Liver (tissue), 9 donors: ENCODE data around the gene NXPH4. TPM values are rescaled to one million over a fixed set of nuclear protein-coding genes. Genes with fewer than 3 reads are reported as not detected.
A peak's percentile ranks its signal among the peaks of the same experiment; 100 is the strongest.

Experiments used
- DNase-seq: peaks from one replicate; pipeline ENCODE4 v3.0.0-alpha.2; 2017; ENCODE audit warnings: low spot score
- H3K27ac ChIP-seq, 2 donors: one replicate each; pipeline ENCODE4 v1.7.0; 2013; ENCODE audit warnings: inconsistent platforms in 2 of 2, low read length in 2 of 2, control low read depth in 1 of 2, low read depth in 1 of 2, mild to moderate bottlenecking in 1 of 2
- H3K27me3 ChIP-seq, 4 donors: one replicate each; pipeline versions ENCODE4 v1.6.1 to v1.7.0; 2013; ENCODE audit warnings: low read length in 3 of 4, inconsistent platforms in 1 of 4, mild to moderate bottlenecking in 1 of 4, moderate library complexity in 1 of 4; ENCODE audit not compliant: control insufficient read depth in 4 of 4, insufficient read depth in 4 of 4
- H3K36me3 ChIP-seq, 4 donors: one replicate each; pipeline versions ENCODE4 v1.6.1 to v1.7.0; 2013; ENCODE audit warnings: low read length in 3 of 4, mild to moderate bottlenecking in 3 of 4, low read depth in 1 of 4, moderate library complexity in 1 of 4; ENCODE audit not compliant: control insufficient read depth in 4 of 4, insufficient read depth in 3 of 4
- H3K4me1 ChIP-seq, 4 donors: one replicate each; pipeline versions ENCODE4 v1.6.1 to v1.7.0; 2013; ENCODE audit warnings: low read length in 3 of 4, mild to moderate bottlenecking in 3 of 4, moderate library complexity in 1 of 4; ENCODE audit not compliant: control insufficient read depth in 4 of 4, insufficient read depth in 4 of 4
- H3K4me3 ChIP-seq, 3 donors: one replicate each; pipeline versions ENCODE4 v1.6.1 to v1.7.0; 2013; ENCODE audit warnings: low read length in 3 of 3, control low read depth in 1 of 3, low read depth in 1 of 3, mild to moderate bottlenecking in 1 of 3
- H3K9ac ChIP-seq, 2 donors: one replicate each; pipeline ENCODE4 v1.7.0; 2013; ENCODE audit warnings: low read length in 2 of 2, mild to moderate bottlenecking in 2 of 2, moderate library complexity in 2 of 2, control low read depth in 1 of 2, low read depth in 1 of 2
- H3K9me3 ChIP-seq, 4 donors: one replicate each; pipeline versions ENCODE4 v1.6.1 to v1.7.0; 2013; ENCODE audit warnings: low read length in 3 of 4; ENCODE audit not compliant: control insufficient read depth in 4 of 4
- EGR1 ChIP-seq, 2 donors: IDR thresholded peaks; 2 replicates each; pipeline ENCODE4 v1.6.1; 2016 to 2018; ENCODE audit warnings: antibody characterized with exemption in 2 of 2, low read depth in 2 of 2
- FOXA1 ChIP-seq: IDR thresholded peaks from 2 replicates; pipeline ENCODE4 v1.6.1; 2016; ENCODE audit warnings: antibody characterized with exemption
- FOXA2 ChIP-seq: IDR thresholded peaks from 2 replicates; pipeline ENCODE4 v1.6.1; 2016; ENCODE audit warnings: antibody characterized with exemption
- GABPA ChIP-seq, 2 donors: IDR thresholded peaks in 1 of 2; conservative IDR thresholded peaks in 1 of 2; 2 replicates each; pipeline ENCODE4 v1.6.1; 2016; ENCODE audit warnings: antibody characterized with exemption in 2 of 2, mild to moderate bottlenecking in 1 of 2, moderate library complexity in 1 of 2
- HNF4A ChIP-seq, 2 donors: conservative IDR thresholded peaks; 2 replicates each; pipeline ENCODE4 v1.6.1; 2016; ENCODE audit warnings: antibody characterized with exemption in 2 of 2, mild to moderate bottlenecking in 2 of 2
- HNF4G ChIP-seq: IDR thresholded peaks from 2 replicates; pipeline ENCODE4 v1.6.1; 2016; ENCODE audit warnings: antibody characterized with exemption
- JUND ChIP-seq, 2 donors: IDR thresholded peaks; 2 replicates each; pipeline ENCODE4 v1.6.1; 2016; ENCODE audit warnings: antibody characterized with exemption in 2 of 2
- MAX ChIP-seq: IDR thresholded peaks from 2 replicates; pipeline ENCODE4 v1.6.1; 2016; ENCODE audit warnings: antibody characterized with exemption
- NR2F2 ChIP-seq: IDR thresholded peaks from 2 replicates; pipeline ENCODE4 v1.6.1; 2016; ENCODE audit warnings: antibody characterized with exemption
- RAD21 ChIP-seq, 2 donors: IDR thresholded peaks; 2 replicates each; pipeline ENCODE4 v1.6.1; 2016; ENCODE audit warnings: antibody characterized with exemption in 2 of 2, mild to moderate bottlenecking in 2 of 2
- RXRA ChIP-seq, 2 donors: IDR thresholded peaks; 2 replicates each; pipeline ENCODE4 v1.6.1; 2017 to 2018; ENCODE audit warnings: antibody characterized with exemption in 2 of 2, mild to moderate bottlenecking in 1 of 2
- SP1 ChIP-seq: IDR thresholded peaks from 2 replicates; pipeline ENCODE4 v1.6.1; 2018; ENCODE audit warnings: antibody characterized with exemption, mild to moderate bottlenecking
- TAF1 ChIP-seq: conservative IDR thresholded peaks from 2 replicates; pipeline ENCODE4 v1.6.1; 2016; ENCODE audit warnings: antibody characterized with exemption, mild to moderate bottlenecking
- YY1 ChIP-seq: IDR thresholded peaks from 2 replicates; pipeline ENCODE4 v1.6.1; 2016; ENCODE audit warnings: antibody characterized with exemption, mild to moderate bottlenecking
- ZBTB33 ChIP-seq: IDR thresholded peaks from 2 replicates; pipeline ENCODE4 v1.6.1; 2016; ENCODE audit warnings: antibody characterized with exemption
- WGBS: extraction: QIAGEN DNeasy Blood & Tissue Kit; methylation state at CpG from one replicate; pipeline ENCODE4 v1.1.7; 2013; 5-methylcytosine and 5-hydroxymethylcytosine counted together
- polyA plus RNA-seq, 2 donors: library from polyadenylated mRNA; stranded (reverse) in 1 of 2; unstranded in 1 of 2; fragments of 200-250 nt in 1 of 2; fragments of >200 nt in 1 of 2; fragmentation: Nextera tagmentation in 1 of 2; extraction: Ambion mirVana in 1 of 2; gene quantifications; one replicate each; pipeline versions ENCODE4 v1.2.1 to v1.2.3, GENCODE V29; 2013 to 2015
- total RNA-seq, 2 donors: library from RNA; depleted of rRNA; stranded (reverse); fragments of >200 nt; gene quantifications; one replicate each; pipeline ENCODE4 v1.2.3, GENCODE V29; 2014
- TF ChIP-seq, protein P1 (sequence below): IDR thresholded peaks from 2 replicates; pipeline ENCODE4 v1.6.1; 2016; ENCODE audit warnings: antibody characterized with exemption, mild to moderate bottlenecking
- TF ChIP-seq, protein P2 (sequence below): fragments of 150-350 bp; IDR thresholded peaks from 2 replicates; pipeline ENCODE4 v1.5.1; 2017; ENCODE audit warnings: improper control_type of control experiment, low read depth, low read length; ENCODE audit not compliant: missing input control
- TF ChIP-seq, protein P3 (sequence below): IDR thresholded peaks from 2 replicates; pipeline ENCODE4 v1.6.1; 2016; ENCODE audit warnings: antibody characterized with exemption
- donor health status: healthy.
- donor health status: healthy.
- donor health status: healthy.
- donor health status: healthy.
- donor health status: healthy.

The NXPH4 gene
- total and polyA plus RNA-seq, 4 donors: 0.15 TPM; not detected in 3

DNA sequence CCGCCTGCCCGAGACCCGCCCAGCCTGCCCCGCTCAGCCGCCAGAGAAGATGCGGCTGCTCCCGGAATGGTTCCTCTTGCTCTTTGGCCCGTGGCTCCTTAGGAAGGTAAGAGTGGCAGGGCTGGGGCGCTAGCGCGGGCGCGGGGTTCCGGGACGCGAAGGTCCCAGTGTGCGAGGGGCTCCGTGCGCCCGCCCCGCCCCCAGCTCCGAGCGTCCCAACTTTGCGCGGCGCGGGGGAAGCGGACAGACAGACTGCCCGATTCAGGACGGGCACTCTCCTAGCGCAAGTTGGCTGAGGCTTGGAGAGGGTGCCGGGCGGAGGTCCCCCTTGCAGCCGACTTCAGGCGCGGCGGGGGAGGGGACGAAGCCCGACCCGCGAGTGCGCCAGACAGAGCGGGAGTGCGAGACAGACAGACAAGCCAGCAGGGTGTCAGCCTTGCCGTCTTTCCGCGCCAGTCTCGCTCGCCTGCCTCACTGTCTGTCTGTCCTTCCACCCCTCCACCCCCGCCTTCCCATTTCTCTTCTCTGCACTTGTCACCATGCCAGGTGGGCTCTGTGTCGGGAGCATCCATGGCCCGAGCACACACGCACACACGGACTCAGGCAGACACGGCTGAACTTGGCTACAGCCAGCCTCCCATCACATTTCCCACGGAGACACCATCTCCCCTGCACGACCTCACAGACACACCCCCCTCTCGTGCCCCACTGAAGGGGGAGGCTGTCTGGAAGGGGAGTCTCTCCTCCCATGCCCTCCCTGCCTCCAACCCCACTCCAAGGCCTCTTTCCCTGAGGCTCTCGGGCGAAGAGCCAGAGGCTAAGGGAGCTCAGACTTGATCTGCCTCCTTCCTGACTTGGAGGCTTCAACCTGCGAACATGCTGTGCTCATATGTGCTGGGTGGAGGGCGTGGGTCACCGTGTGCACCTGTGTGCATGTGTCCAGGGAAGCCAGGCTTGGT, 606 bp downstream of the NXPH4 start:
- peaks cover 0 to 7% (median under 1%) of the 10 kb centered on the region in 4 donors for H3K36me3 ChIP-seq
- peaks cover 0 to 18% (median 16%) of the 10 kb centered on the region in 4 donors for H3K27me3 ChIP-seq
- H3K4me1 ChIP-seq: peaks cover 4 to 23% (median 10%) of the 10 kb centered on the region in 4 donors
- peak overlapping the region in 1 of 3 donors; percentile 36 for H3K4me3 ChIP-seq
- H3K9ac ChIP-seq: no peak overlapping the region
- no peaks in the 10 kb centered on the region for H3K9me3 ChIP-seq
- TF ChIP-seq RAD21 (IDR thresholded peaks at IDR 0.05) (no peak), MAX (no peak), HNF4A (conservative IDR thresholded peaks at IDR 0.05) (no peak), FOXA2 (no peak), ZBTB33 (no peak), GABPA (IDR thresholded peaks at IDR 0.05 in 1 of 2, conservative IDR thresholded peaks at IDR 0.05 in 1 of 2) (no peak), JUND (IDR thresholded peaks at IDR 0.05) (no peak), RXRA (IDR thresholded peaks at IDR 0.05) (no peak), SP1 (no peak), NR2F2 (no peak), YY1 (no peak), EGR1 (IDR thresholded peaks at IDR 0.05; ENCODE audit: low read depth in 2 of 2) (no peak), FOXA1 (no peak), HNF4G (no peak), TAF1 (no peak)
- TF ChIP-seq, protein P1, sequence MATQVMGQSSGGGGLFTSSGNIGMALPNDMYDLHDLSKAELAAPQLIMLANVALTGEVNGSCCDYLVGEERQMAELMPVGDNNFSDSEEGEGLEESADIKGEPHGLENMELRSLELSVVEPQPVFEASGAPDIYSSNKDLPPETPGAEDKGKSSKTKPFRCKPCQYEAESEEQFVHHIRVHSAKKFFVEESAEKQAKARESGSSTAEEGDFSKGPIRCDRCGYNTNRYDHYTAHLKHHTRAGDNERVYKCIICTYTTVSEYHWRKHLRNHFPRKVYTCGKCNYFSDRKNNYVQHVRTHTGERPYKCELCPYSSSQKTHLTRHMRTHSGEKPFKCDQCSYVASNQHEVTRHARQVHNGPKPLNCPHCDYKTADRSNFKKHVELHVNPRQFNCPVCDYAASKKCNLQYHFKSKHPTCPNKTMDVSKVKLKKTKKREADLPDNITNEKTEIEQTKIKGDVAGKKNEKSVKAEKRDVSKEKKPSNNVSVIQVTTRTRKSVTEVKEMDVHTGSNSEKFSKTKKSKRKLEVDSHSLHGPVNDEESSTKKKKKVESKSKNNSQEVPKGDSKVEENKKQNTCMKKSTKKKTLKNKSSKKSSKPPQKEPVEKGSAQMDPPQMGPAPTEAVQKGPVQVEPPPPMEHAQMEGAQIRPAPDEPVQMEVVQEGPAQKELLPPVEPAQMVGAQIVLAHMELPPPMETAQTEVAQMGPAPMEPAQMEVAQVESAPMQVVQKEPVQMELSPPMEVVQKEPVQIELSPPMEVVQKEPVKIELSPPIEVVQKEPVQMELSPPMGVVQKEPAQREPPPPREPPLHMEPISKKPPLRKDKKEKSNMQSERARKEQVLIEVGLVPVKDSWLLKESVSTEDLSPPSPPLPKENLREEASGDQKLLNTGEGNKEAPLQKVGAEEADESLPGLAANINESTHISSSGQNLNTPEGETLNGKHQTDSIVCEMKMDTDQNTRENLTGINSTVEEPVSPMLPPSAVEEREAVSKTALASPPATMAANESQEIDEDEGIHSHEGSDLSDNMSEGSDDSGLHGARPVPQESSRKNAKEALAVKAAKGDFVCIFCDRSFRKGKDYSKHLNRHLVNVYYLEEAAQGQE: no peak
- TF ChIP-seq, protein P2, sequence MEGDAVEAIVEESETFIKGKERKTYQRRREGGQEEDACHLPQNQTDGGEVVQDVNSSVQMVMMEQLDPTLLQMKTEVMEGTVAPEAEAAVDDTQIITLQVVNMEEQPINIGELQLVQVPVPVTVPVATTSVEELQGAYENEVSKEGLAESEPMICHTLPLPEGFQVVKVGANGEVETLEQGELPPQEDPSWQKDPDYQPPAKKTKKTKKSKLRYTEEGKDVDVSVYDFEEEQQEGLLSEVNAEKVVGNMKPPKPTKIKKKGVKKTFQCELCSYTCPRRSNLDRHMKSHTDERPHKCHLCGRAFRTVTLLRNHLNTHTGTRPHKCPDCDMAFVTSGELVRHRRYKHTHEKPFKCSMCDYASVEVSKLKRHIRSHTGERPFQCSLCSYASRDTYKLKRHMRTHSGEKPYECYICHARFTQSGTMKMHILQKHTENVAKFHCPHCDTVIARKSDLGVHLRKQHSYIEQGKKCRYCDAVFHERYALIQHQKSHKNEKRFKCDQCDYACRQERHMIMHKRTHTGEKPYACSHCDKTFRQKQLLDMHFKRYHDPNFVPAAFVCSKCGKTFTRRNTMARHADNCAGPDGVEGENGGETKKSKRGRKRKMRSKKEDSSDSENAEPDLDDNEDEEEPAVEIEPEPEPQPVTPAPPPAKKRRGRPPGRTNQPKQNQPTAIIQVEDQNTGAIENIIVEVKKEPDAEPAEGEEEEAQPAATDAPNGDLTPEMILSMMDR: no peak
- TF ChIP-seq, protein P3, sequence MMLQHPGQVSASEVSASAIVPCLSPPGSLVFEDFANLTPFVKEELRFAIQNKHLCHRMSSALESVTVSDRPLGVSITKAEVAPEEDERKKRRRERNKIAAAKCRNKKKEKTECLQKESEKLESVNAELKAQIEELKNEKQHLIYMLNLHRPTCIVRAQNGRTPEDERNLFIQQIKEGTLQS: no peak
- no peak overlapping the region for H3K27ac ChIP-seq
- 4% methylated on average over 63 of the region's 63 CpGs for WGBS
- DNase-seq: no peak
